Activated B cell treated with CpG ODN at 0.5 μM for 24 hours (primary cell): Measurements from ENCODE around the gene PRPH. TPM values are rescaled to one million over a fixed set of nuclear protein-coding genes. Genes with fewer than 3 reads are reported as not detected.
"Not testable (repeated sequence)": the region's sequence is repeated elsewhere in the genome, so short reads cannot be mapped to it uniquely, and the experiment has no call there.

Experiments used
- ATAC-seq: fragments of 200-7000 bp; cut with Tn5 transposase; one replicate; pipeline ENCODE4 v1.10.0; 2021; ENCODE audit warnings: low read depth, mild to moderate bottlenecking, moderate library complexity
- CTCF ChIA-PET: fragments of 350-600 bp; sonication (Branson Sonifier 250); formaldehyde crosslinking; loops from one replicate; lab custom pipeline; 2021; ENCODE audit warnings: antibody characterized with exemption; lab: Charles Lee
- POLR2A ChIA-PET: fragments of 350-600 bp; sonication (Branson Sonifier 250); formaldehyde crosslinking; loops from one replicate; lab custom pipeline; 2021; ENCODE audit warnings: antibody characterized with exemption; lab: Charles Lee
- DNase-seq: peaks from one replicate; pipeline ENCODE4 v3.0.0; 2022
- H3K27ac Mint-ChIP-seq: one replicate; pipeline ENCODE4 v1.8.0; 2020; ENCODE audit warnings: mixed read lengths
- H3K27me3 Mint-ChIP-seq: one replicate; pipeline ENCODE4 v1.8.0; 2021; ENCODE audit warnings: mixed read lengths
- H3K36me3 Mint-ChIP-seq: one replicate; pipeline ENCODE4 v1.8.0; 2021; ENCODE audit warnings: low read depth, mixed read lengths
- H3K4me1 Mint-ChIP-seq: one replicate; pipeline ENCODE4 v1.8.0; 2021; ENCODE audit warnings: mixed read lengths
- H3K4me3 Mint-ChIP-seq: one replicate; pipeline ENCODE4 v1.8.0; 2020; ENCODE audit warnings: mild to moderate bottlenecking, mixed read lengths
- H3K9me3 Mint-ChIP-seq: one replicate; pipeline ENCODE4 v1.8.0; 2020; ENCODE audit warnings: mixed read lengths
- CTCF ChIP-seq: fragments of 200-600 bp; IDR thresholded peaks from one replicate; pipeline ENCODE4 v1.8.0; 2022; ENCODE audit warnings: antibody characterized with exemption, mild to moderate bottlenecking
- intact Hi-C: fragments of 100-400 bp; cut with micrococcal nuclease; formaldehyde crosslinking; loops from one replicate; pipeline ENCODE4 v1.15.1; 2024
- total RNA-seq: library from RNA; stranded (reverse); gene quantifications from 2 replicates; pipeline ENCODE4 v1.2.3, GENCODE V29; 2022

PRPH gene
- total RNA-seq, 1 donor from 2014 or later = not detected

GRCh38 chr12:49305762-49306510 is 11.0 kb downstream of the PRPH start:
- no peaks in the 10 kb centered on the region for H3K4me1 Mint-ChIP-seq
- no peak overlapping the region for H3K27ac Mint-ChIP-seq
- ChIA-PET POLR2A (no interaction called here), CTCF (no interaction called here)
- no peak for TF ChIP-seq CTCF
- H3K27me3 Mint-ChIP-seq = peaks cover 37% of the 10 kb centered on the region
- H3K36me3 Mint-ChIP-seq = no peaks in the 10 kb centered on the region
- H3K9me3 Mint-ChIP-seq = no peaks in the 10 kb centered on the region
- intact Hi-C loops = no loop called here
- no peak overlapping the region for H3K4me3 Mint-ChIP-seq
- ATAC-seq (no peak), DNase-seq (no peak)

GRCh38 chr12:49309386-49309785 is 14.4 kb downstream of the PRPH start:
- POLR2A ChIA-PET = no interaction called here
- no peak overlapping the region for H3K27ac Mint-ChIP-seq
- H3K4me1 Mint-ChIP-seq = no peaks in the 10 kb centered on the region
- no peaks in the 10 kb centered on the region for H3K36me3 Mint-ChIP-seq
- DNase-seq (no peak), ATAC-seq (no peak)
- H3K27me3 Mint-ChIP-seq = peaks cover 26% of the 10 kb centered on the region
- H3K4me3 Mint-ChIP-seq = no peak overlapping the region
- intact Hi-C loops = no loop called here
- CTCF ChIA-PET = no interaction called here
- no peaks in the 10 kb centered on the region for H3K9me3 Mint-ChIP-seq
- TF ChIP-seq CTCF = no peak

GRCh38 chr12:49310451-49311000 is 15.6 kb downstream of the PRPH start:
- DNase-seq, H3K36me3 Mint-ChIP-seq, H3K27ac Mint-ChIP-seq, CTCF ChIA-PET, H3K4me3 Mint-ChIP-seq, intact Hi-C loops, H3K4me1 Mint-ChIP-seq, ATAC-seq, POLR2A ChIA-PET, H3K9me3 Mint-ChIP-seq: not testable (repeated sequence)
- peaks cover 28% of the 10 kb centered on the region for H3K27me3 Mint-ChIP-seq

DNA sequence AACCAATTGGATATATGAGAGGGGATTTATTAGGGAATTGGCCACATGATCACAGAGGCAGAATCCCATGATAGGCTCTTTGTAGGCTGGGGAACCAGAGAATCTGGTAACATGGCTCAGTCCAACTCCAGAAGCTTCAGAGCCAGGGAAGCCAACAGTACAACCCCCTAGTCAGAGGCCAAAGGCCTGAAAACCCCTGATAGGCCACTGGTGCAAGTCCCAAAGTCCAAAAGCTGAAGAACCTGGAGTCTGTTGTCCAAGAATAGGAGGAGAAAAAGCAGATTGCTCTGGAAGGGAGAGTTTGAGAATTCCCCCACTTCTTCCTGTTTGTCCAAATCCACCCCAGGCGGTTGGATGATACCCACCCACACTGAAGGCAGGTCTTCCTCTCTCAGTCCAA is 19.9 kb downstream of the PRPH start:
- no peak for TF ChIP-seq CTCF
- H3K27me3 Mint-ChIP-seq = peaks cover 9% of the 10 kb centered on the region
- POLR2A ChIA-PET = no interaction called here
- H3K27ac Mint-ChIP-seq = no peak overlapping the region
- ATAC-seq (no peak), DNase-seq (no peak)
- H3K4me3 Mint-ChIP-seq = no peak overlapping the region
- no peaks in the 10 kb centered on the region for H3K9me3 Mint-ChIP-seq
- no peaks in the 10 kb centered on the region for H3K4me1 Mint-ChIP-seq
- no peaks in the 10 kb centered on the region for H3K36me3 Mint-ChIP-seq
- CTCF ChIA-PET = no interaction called here
- intact Hi-C loops = no loop called here

DNA sequence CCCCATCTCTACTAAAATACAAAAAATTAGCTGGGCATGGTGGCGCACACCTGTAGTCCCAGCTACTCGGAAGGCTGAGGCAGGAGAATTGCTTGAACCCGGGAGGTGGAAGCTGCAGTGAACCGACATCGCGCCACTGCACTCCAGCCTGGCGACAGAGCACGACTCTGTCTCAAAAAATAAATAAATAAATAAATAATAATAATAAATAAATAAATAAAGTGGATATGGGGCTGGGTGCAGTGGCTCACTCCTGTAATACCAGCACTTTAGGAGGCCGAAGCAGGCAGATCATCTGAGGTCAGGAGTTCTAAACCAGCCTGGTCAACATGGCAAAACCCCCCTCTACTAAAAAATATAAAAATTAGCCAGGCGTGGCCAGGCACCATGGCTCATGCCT is 22.2 kb downstream of the PRPH start:
- H3K4me1 Mint-ChIP-seq, CTCF ChIA-PET, H3K27me3 Mint-ChIP-seq, ATAC-seq, H3K4me3 Mint-ChIP-seq, H3K36me3 Mint-ChIP-seq, DNase-seq, intact Hi-C loops, H3K27ac Mint-ChIP-seq, H3K9me3 Mint-ChIP-seq, POLR2A ChIA-PET: not testable (repeated sequence)

- DNase-seq, H3K27ac Mint-ChIP-seq, ATAC-seq, H3K9me3 Mint-ChIP-seq, H3K4me3 Mint-ChIP-seq, H3K36me3 Mint-ChIP-seq, H3K27me3 Mint-ChIP-seq, intact Hi-C loops, POLR2A ChIA-PET: not testable (repeated sequence)
- peaks cover 18% of the 10 kb centered on the region for H3K4me1 Mint-ChIP-seq
- CTCF ChIA-PET = interaction anchor here (0.7 kb wide), 1 partner anchor 289 kb away, joined by 3 read pairs; no protein-coding TSS in a partner anchor
Observed at GRCh38 chr12:49320411-49321103, 25.6 kb downstream of the PRPH start.
